Measurements from ENCODE around the gene HOXA6. TPM values are rescaled to one million over a fixed set of nuclear protein-coding genes. Genes with fewer than 3 reads are reported as not detected.

HOXA6 gene
- total and polyA plus RNA-seq, 2 experiments from 2014 or later: not detected

DNA sequence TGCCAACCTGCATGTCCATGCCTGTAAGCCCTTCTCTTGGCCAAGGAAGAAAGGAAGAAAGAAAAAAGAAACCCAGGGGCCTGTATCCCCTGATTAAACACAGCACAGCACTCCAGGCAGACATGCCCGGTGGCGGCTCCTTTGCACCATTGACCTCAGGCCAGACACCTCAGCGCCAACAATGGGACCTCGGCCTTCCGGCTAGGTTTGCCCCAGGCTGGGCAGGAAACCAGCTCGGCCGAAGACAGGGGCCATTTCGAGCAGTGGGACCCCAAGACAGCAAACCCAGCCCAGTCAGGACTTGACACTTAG lies 23.7 kb upstream of the HOXA6 start (continued):
- TF ChIP-seq ZNF462 (CRISPR knock-in tag; IDR thresholded peaks at IDR 0.05): no peak

DNA sequence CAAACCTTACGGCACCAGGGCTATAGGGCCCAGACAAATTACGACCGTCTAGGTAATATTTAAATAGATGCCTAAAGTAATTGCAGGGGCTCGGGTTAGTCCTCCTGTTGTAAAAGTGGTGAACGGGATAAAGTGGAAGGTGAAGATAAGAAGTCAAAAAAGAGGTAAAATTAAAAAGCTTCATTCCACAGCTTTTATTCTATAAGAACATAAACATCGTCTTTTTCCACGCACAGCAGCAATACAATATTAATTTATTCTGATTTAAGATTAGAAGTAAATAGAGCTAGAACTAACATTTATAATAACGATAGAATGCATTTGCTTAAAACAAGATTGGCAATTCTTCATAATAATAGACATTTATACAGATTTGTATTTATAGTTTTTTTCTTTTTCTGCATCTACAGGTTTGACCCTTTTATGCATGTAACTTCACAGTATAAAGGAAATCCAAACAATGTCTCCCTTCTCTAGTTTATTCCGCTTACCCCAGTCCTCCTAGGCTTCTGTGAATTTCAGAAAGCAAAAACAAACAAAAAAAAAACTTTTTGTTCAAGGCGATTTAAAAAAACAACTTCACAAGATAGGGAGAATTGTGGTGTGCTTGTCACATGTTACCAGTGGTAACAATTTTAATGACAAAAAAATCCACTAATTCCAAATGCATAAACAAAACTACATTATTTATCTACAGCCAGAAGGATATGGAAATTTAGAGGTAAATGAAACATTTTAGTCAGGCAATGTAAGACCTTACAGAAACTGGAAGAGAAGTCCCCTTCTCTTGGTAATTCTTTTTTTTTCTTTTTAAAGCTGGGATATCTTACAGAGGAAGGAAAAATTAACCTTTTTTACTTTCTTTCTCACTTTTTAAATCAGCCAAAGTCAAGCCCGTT lies 23.1 kb upstream of the HOXA6 start:
- peaks cover 60% of the 10 kb centered on the region for H3F3A ChIP-seq (replicated peaks; ENCODE audit: low read depth)
- peaks cover 100% of the 10 kb centered on the region for H3K27me3 ChIP-seq (ENCODE audit: insufficient read depth)
- no peak for TF ChIP-seq ZNF331 (CRISPR knock-in tag; IDR thresholded peaks at IDR 0.05; ENCODE audit: low read depth)
- peak; percentile 87 for TF ChIP-seq EZH2 (IDR thresholded peaks at IDR 0.05; ENCODE audit: low read depth, unreplicated experiment)
- no peak for TF ChIP-seq CREB1 (CRISPR knock-in tag; IDR thresholded peaks at IDR 0.05; ENCODE audit: low read depth)
- DNase-seq (ENCODE audit: low spot score) (no peak), ATAC-seq (no peak)
- H3K9me2 ChIP-seq (ENCODE audit: insufficient read depth): no peaks in the 10 kb centered on the region
- no peaks in the 10 kb centered on the region for H3K79me2 ChIP-seq (replicated peaks; ENCODE audit: insufficient read depth)
- no peak overlapping the region for H2AFZ ChIP-seq
- peaks cover 45% of the 10 kb centered on the region for H4K20me1 ChIP-seq (replicated peaks; ENCODE audit: insufficient read depth)
- no peak overlapping the region for H3K27ac ChIP-seq (ENCODE audit: low read depth)
- H3K4me3 Mint-ChIP-seq: no peak overlapping the region; the same call in 2 of the 3 replicates
- peaks cover 17% of the 10 kb centered on the region; the same call in 2 of the 3 replicates for H3K4me1 Mint-ChIP-seq
- no peaks in the 10 kb centered on the region for H3K36me3 ChIP-seq (ENCODE audit: insufficient read depth)
- no peak overlapping the region for H3K27ac Mint-ChIP-seq
- peaks cover 17% of the 10 kb centered on the region; the same call in 2 of the 3 replicates for H3K9me3 Mint-ChIP-seq
- peak overlapping the region; percentile 55 for H3K4me2 ChIP-seq
- peak overlapping the region; percentile 36; the same call in 1 of the 2 replicates for H3K4me3 ChIP-seq
- H3K36me3 Mint-ChIP-seq (ENCODE audit: low read depth): no peaks in the 10 kb centered on the region; the same call in 2 of the 3 replicates
- peaks cover 95% of the 10 kb centered on the region for H3K27me3 Mint-ChIP-seq (ENCODE audit: insufficient read depth, low read depth, poor library complexity)
- peaks cover 27% of the 10 kb centered on the region for H3K4me1 ChIP-seq (ENCODE audit: insufficient read depth)

Data from GM23338 (cell line).